ENCODE results near the gene BAIAP3.

GRCh38 chr16:1290063-1290501 is 43.4 kb upstream of the BAIAP3 start:
- TF ChIP-seq CTCF (IDR thresholded peaks at IDR 0.05) = no peak
- no peak for TF ChIP-seq POLR2AphosphoS5 (IDR thresholded peaks at IDR 0.05)
- no peak for TF ChIP-seq EP300 (IDR thresholded peaks at IDR 0.05)
- TF ChIP-seq POLR2A (IDR thresholded peaks at IDR 0.05; ENCODE audit: low read depth) = no peak

All from esophagus muscularis mucosa (tissue), 4 donors.